NCI-H526 (cell line): ENCODE results near the gene ECI1.

ENCODE experiments used
- DNase-seq, 2 experiments: peaks; one replicate each; lab custom pipeline; 2025; lab: John Stamatoyannopoulos, UW

Gene ECI1

DNA sequence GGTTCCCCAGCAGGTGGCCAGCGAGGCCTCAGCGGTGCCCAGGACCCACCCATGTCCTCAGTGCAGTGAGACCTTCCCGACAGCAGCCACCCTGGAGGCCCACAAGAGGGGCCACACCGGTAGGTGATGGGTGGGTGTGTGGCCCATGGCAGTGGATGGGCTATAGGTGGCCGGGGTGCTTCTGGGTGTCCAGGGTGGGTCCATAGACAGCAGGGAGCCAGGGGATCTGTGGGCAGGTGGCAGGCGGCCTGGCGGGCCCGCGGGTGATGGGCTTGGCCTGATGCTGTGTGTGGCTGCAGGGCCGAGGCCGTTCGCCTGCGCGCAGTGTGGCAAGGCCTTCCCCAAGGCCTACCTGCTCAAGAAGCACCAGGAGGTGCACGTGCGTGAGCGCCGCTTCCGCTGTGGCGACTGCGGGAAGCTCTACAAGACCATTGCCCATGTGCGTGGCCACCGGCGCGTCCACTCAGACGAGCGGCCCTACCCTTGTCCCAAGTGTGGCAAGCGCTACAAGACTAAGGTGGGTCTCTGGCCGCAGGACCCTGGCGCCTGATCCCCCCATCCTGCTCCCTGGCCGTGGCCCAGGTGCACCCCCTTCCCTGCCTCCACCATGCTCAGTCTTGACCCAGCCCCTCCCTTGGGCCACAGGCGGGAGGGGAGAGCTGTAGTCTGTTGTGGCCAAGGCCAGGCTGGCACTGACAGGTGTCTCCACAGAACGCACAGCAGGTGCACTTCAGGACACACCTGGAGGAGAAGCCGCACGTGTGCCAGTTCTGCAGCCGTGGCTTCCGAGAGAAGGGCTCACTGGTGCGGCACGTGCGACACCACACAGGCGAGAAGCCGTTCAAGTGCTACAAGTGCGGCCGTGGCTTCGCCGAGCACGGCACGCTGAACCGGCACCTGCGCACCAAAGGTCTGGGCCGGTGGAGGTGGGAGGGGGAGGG is 17.2 kb downstream of the ECI1 start:
- DNase-seq, result peak in 1 of 2 experiments; percentile 46

DNA sequence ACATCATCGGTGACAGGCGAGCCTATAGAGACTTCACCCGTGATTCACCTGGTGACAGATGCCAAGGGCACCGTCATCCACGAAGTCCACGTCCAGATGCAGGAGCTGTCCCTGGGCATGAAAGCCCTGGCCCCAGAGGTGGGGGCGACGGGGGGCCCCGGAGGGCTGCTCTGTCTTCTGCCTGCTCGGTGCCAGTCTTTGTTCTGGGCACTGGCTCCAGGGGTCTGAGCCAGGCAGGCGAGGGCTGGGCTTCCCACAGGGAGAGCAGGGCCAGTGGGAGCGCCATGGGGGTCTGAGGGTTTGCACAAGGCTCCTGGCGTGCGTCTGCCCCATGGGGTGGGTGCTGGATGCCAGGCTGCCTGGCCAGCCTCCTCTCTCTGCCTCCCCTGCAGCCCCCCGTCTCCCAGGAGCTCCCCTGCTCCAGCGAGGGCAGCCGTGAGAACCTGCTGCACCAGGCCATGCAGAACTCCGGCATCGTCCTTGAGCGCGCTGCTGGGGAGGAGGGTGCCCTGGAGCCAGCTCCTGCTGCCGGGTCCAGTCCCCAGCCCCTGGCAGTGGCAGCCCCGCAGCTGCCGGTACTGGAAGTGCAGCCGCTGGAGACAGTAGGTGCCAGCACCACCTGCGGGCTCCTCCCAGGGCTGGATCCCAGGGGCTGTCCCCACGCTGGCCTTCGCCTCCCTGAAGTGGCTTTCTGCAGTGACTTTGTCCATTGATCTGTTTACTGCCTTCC is 18.2 kb downstream of the ECI1 start:
- DNase-seq, result no peak

DNA sequence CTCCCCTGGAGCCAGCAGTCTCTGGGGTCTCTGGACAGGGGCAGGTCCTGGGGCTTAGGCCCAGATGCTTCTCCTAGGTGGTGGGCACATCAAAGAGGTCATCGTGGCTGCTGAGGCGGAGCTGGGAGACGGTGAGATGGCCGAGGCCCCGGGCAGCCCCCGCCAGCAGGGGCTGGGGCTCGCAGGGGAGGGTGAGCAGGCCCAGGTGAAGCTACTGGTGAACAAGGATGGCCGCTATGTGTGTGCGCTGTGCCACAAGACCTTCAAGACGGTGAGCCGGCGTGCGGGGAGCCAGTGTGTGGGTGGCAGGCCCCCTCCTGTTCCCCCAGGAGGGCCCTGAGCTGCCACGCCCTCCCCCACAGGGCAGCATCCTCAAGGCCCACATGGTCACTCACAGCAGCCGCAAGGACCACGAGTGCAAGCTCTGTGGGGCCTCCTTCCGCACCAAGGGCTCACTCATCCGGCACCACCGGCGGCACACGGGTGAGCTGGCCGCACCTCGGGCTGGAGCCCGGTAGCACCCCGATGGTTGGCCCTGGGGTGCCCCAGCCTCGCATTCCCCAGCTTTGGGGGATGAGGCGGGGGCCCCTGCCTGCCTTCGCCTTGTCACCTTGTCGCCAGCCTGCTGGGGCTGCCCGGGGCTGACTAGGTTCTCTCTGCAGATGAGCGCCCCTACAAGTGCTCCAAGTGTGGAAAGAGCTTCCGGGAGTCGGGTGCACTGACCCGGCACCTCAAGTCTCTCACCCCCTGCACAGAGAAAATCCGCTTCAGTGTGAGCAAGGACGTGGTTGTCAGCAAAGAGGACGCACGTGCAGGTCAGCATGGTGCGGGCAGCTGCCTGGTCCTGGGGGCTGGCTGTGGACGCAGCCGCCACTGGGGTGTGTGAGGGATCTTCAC is 19.0 kb downstream of the ECI1 start:
- DNase-seq, result no peak

DNA sequence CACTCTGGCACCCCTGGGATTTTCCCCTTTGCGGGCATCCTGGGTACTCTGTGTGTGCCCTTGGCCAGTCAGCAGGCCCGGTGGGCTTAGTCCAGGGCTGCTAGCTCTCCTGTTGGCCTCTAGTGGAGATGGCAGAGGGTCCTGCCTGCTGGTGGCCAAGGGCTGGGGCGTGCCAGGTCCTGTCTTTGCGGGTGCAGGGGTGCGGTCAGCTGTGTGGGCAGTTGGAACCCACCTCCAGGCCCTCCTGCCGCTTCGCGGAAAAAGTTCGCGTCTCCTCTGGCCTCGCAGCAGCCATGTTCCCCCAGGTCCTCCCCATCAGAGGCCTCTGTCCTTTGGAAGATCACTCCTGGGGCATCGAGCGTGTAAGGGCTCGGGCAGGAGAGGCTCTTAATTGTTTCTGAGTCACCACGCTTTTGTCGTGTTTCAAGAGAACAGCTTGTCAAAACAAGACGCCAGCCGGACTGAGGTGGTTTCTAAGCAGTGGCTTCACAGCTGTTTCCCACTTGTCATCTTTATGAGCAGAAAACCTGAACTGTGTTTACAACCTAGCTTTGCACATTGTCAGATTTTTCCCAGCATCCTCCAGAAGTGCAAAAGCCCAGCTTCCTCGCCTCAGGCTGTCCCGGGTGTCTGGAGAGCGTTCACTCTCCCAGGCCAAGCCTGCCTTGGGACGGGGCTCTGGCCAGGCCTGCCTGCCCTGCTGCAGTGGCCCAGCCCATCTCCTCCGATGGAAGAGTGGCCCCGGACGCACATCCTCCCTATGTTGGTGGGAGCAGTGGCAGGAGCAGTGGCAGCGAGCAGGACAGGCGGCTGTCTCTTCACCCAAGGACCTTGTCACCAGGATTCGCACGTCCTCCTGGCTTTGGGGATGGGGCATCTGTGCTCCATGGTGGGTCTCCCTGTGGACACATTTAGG is 20.1 kb downstream of the ECI1 start:
- DNase-seq, result no peak

DNA sequence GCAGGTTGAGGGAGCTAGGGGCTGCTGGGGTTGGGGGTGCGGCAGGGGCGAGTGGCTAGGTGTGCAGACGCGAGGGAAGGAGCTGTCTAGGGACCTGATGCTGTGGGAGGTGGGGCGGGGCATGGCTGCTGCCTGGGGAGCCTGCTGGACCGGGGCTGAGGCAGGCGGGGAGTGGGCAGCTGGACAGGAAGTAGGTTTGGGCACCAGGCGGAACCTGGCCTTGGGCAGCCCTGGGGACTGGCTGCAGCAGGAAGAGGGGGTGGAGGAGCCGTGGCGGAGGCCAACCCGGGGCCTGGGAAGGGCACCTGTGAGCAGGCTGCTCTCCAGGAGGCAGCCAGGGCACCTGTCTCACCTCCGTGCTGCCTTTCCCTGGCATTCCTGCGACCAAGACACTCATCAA is 21.0 kb downstream of the ECI1 start:
- DNase-seq, result no peak

DNA sequence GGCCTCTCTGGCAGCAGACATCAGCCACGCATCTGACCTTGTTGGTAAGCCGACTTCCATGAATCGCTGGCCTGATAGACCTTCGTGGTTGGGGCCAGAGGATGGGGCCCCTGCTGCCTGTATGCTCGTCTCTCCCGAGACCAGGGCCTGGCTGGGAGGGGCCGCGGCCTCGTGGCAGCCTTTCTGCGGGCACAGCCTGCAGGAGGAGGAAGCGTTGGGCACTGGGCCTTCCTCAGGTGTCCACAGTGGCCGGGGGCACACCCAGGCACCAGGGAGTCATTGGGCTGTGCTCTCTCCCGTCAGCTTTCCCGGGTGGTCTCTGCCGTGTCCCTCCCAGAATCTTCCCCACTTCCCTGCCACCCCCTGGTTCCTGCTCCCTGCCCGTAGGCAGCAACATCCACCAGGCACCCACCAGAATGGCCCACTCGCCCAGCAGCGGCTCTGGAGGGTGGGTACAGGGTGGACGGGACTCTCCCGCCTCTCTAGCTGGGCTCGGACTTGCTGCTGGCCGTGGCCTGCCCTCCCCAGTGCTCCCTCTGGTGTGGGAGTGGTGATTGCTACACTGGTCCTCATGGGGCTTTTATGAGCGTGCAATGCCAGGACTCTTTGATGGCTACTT is 21.6 kb downstream of the ECI1 start:
- no peak for DNase-seq

DNA sequence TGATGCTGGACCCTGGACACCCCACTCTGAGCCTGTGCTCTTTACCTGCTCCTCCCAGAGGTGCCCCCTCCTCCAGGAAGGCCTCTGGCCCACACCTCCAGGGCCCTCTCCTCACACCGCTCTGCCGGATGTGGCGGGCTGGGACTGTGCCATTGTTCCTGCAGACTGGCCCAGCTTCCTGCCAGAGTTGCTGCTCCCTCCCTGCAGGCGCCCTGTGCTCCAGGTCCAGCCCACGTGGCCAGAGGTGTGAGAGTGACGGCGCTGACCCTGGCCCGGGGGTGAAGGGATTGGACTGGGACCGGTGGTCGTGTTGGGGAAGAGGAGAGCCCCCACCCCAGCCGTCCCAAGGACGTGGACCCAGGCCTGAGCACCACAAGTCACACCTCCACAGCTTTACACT is 22.3 kb downstream of the ECI1 start:
- DNase-seq, result no peak

DNA sequence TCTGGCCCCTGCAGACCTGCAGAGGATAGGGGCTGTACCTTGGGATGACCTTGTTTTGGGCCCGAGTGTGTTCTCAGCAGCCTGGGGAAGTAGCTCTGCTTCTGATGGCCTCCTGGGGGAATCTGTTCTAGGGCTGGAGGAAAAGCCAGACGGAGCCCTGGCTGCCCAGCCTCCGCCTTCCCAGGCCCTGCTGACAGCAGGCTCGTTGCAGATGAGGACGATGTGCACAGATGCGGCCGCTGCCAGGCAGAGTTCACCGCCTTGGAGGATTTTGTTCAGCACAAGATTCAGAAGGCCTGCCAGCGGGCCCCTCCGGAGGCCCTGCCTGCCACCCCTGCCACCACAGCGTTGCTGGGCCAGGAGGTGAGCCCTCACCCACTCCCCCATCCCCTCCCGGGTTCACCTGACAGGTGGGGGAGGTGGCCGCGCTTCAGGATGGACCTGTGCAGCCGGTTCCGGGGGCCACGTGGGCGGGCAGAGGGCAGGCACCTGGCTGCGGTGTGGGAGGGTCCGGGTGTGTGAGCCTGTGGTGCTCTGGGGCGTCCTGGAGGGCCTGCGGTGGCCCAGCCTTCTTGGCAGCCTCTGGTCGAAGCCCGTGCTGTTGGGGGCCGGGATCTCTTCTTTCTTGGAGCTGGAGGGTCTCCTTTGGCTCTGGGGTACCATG is 23.1 kb downstream of the ECI1 start:
- no peak for DNase-seq

DNA sequence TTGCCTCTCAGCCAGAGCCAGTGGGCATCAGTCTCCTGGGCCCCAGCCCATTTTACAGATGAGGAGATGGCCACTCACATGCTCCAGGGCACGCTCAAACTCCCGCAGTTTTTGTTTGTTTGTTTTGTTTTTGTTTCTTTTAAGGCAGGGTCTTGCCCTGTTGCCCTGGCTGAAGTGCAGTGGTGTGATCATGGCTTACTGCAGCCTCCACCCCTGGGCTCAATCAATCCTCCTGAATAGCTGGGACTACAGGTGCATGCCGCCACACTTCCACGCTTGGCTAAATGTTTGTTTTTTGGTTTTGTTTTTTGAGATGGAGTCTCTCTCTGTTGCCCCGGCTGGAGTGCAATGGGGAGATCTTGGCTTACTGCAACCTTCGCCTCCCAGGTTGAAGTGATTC is 24.5 kb downstream of the ECI1 start:
- DNase-seq, result no peak

DNA sequence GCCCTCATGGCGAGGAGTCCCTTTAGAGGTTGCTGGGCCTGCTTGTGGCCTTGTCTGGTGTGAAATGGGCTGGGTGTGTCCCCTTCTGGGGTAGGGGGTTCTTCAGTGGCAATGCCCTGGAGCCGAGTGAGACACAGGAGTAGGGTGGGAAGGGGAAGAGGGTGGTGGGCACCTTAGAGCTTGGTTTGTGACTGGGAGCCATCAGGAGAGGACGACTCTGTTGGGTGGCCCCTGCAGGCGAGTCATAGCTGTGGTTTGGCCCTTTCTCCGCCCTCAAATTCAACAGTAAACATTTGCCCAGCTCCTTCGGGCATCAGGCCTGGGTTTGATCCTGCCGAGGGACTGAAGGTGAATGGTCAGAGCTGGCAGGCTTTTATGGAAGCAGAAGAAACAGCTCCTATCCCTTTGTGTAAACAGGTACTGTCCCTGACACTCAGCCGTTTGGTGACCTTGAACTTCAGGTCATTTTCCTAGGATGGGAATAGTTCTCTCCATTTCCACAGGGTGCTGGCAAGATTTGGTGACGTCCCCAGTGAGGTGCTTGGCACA is 25.1 kb downstream of the ECI1 start:
- no peak for DNase-seq

DNA sequence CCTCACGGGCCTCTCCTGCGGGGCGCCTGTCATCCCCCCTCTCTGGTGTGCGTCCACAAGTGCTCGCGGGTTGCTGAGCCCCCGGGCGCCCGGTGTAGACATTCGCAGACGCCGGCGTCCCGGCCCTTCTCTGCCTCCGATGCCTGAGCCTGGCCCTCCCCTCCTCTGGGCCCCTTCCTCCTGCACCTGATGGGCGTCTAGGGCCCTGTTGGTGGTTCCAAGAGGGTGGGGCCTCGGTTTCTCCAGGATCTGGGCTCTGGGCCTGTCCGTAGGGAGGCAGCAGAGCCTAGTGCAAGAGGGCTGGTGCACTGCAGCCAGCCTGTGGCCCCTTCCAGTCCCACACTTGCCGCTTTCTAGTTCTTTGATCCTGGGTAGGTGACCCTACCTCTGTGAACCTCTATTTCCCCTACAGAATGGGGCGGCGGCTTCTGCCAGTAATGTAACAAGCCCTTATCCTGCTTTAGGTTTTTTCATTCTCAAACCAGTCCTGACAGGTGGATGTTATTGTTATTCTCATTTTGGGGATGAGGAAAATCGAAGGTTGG is 27.4 kb downstream of the ECI1 start:
- DNase-seq, result peak; percentile 34 to 58

DNA sequence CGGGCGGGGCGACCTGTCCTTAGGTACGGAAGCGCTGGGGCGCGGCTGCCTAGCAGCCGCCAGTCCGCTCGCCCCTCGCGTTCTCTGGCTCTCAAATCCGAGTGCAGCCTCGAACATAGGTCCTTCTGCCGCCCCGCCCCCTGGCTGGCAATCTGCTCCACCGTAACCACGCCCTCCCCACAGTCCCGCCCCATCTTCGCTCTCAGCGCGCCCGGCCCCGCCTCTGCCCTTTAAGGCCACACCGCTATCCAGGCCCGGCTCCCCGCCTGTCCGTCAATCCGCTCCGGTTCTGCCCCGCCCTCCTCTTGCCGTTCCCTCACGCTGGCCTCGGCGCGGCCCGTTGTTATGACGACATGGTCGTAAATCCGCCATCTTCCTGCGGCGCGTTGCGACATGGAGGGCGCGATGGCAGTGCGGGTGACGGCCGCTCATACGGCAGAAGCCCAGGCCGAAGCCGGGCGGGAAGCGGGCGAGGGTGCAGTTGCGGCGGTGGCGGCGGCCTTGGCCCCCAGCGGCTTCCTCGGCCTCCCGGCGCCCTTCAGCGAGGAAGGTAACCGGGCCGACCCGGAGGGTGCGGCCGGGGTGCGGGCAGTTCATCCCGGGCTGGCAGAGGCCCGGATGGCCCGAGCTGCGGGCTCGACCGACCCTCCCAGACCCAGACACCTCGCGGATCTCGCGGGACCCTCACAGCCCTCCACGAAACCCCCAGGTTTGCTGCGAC is 28.0 kb downstream of the ECI1 start, which contains the start of gene E4F1:
E4F1 (plus strand) TSS at position 371 of the 721 bp plus-strand sequence; CDS start at position 394, 23 bp downstream.
- peak; percentile 94 to 99 for DNase-seq

DNA sequence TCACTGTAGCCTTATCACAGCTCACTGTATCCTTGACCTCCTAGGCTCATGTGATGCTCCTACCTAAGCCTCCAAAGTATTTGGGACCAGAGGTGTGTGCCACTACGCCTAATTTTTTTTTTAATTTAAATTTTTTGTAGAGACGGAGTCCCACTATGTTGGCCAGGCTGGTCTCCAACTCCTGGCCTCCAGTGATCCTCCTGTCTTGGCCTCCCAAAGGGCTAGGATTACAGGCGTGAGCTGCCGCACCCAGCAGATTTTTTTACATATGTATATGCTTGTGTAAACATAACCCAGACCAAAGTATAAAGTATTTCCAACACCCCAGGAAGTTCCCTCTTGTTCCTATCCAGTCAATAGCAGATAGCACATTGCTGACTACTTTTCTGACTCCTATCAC is 35.1 kb downstream of the ECI1 start:
- no peak for DNase-seq

DNA sequence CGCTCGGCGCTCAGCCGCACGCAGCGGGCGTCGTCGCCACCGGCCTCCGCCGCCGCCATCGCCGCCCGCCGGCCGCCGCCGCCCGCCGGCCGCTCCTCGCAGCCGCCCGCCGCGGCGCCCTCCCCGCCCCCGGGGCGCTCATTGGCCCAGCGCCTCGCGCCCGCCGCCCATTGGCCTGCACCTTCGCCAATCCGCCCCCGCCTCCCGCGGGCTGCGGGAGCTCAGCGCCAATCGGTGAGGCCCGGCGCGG is 36.7 kb downstream of the ECI1 start, which contains the start of gene PGP:
PGP (minus strand) TSS at position 122 of the 250 bp plus-strand sequence; CDS start at position 59, 63 bp downstream.
- no peak for DNase-seq

DNA sequence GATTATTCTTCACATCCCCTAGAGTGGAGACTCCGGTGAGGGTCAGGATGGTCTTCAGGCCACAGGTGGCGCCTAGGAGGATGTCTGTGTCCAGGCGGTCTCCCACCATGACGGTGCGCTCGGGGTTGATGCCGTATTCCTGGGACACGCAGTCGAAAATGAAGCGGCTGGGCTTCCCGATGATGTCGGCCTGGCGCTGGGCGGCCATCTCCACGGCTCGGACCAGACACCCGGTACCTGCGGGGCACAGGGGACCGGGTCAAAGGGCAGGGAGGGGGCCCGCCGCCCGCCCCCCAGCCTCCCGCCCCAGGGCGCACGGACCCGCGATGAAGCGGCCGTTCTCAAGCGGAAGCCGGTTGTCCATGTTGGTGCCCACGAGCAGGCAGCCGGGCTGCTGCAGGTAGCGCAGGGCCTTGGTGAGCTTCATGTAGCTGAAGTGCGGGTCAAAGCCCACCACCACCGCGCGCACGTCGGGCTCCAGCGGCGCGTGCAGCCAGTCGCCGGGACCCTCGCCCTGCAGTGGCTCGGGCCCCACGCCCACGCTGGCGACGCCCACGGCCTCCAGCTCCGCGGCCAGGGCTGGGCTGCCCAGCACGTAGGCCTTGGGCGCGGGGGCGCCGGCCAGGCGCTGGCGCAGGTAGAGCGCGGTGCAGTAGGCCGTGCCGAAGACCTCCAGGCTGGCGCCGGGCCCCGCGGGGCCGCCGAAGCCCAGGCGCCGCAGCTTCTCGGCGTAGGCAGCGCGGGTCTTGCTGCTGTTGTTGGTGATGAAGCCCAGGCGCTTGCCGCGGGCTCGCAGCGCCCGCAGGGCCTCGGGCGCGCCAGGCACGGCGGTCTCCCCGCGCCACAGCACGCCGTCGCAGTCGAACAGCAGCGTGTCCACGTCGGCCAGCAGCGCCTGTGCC is 37.3 kb downstream of the ECI1 start:
- no peak for DNase-seq

DNA sequence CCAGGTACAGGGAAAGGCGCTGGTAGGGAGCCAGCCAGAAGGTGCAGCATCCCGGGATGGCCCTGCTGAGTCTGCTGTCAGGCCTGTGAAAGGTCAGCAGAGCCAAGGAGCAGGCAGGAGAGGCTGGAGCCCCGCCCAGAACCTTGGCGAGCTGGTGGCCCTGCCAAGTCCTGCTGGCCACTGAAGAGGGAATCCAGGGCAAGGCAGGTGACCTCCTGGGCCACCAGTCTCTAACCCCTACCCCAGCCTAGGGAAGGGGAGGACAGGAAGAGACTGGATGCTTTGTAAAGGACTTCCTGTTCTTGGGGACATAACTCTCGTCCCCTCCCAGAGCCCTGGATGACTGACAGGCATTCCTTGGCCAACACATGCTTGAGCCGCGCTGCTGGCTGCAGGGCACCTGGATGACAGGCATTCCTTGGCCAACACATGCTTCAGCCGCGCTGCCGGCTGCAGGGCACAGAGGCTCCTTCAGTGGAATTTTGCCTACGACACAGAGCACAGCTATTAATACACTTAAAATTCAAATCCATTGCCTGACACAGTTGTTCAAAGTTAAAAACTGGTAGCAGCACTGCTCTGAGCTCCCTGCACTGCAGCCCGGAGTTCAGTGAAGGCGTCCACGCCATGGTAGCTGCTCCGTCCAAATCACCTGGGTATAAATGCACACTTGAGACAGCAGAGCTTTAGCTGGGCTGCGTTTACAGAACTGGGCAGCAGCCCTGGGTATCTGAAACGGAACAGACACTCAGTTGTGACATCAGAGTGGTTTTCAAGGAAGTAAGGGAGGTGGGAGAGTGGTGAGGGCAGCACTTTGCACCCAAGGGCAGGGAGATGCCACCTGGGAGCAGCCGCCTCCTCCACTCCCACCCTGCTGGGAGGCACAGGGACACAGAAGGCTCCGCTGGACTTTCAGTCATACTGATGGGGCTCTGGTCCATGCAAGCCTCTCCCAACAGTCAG is 38.7 kb downstream of the ECI1 start:
- no peak for DNase-seq

DNA sequence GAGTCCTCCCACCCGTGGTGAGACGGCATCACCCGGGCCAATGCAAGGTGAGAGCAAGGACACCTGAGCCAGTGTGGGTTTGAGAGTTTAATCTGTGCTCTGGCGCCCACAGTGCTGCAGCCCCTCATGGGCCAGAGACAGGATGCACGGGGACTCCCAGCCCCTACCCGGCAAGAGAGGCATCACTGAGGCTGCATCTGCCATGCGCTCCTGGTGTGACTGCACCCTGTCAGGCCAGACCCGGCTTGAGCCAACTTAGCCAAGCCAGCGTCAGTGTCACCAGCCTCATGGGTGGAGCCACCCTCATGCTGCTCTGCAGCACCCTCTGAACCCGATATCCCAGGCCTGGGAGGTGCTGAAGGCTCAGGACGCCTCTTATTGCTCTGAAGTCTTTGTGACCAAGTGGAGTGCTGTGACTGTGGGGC is 39.5 kb downstream of the ECI1 start:
- no peak for DNase-seq
